ENCODE measurements around the gene PAK3. TPM values are rescaled to one million over a fixed set of nuclear protein-coding genes. Genes with fewer than 3 reads are reported as not detected.

Gene PAK3
- total and polyA plus RNA-seq, 2 of the 4 experiments (the other 2 are of a cell fraction) = 0.22 to 0.36 TPM

GRCh38 chrX:111119341-111119740, 23.4 kb downstream of the PAK3 start:
- Histone ChIP-seq H4K20me1 (ENCODE audit: insufficient read depth, low read length) (no peaks in the 10 kb centered on the region), H2BK20ac (ENCODE audit: low read depth, low read length) (no peak overlapping the region), H3K79me1 (ENCODE audit: low read depth in 1 of 2, low read length in 2 of 2) (no peaks in the 10 kb centered on the region), H3K56ac (ENCODE audit: extremely low read depth, insufficient read depth, low read length) (no peak overlapping the region), H3K9me3 (ENCODE audit: control insufficient read depth, insufficient read depth, low read length) (no peaks in the 10 kb centered on the region), H2BK5ac (ENCODE audit: low read depth, low read length, poor library complexity, severe bottlenecking) (no peak overlapping the region), H4K8ac (ENCODE audit: low read depth in 2 of 2, low read length in 2 of 2) (no peak overlapping the region), H3K4me2 (ENCODE audit: low read depth, low read length) (no peak overlapping the region), H3K18ac (ENCODE audit: low read depth, low read length) (no peak overlapping the region), H3K23ac (ENCODE audit: low read depth, low read length) (no peak overlapping the region), H3K9me1 (ENCODE audit: insufficient read depth, low read length) (no peaks in the 10 kb centered on the region), H2AFZ (replicated peaks; ENCODE audit: low read length, poor library complexity) (no peak overlapping the region), H3K14ac (replicated peaks; ENCODE audit: low read depth, low read length) (no peak overlapping the region), H3K4ac (ENCODE audit: low read depth, low read length) (no peak overlapping the region), H4K5ac (ENCODE audit: low read depth, low read length) (no peak overlapping the region), H3K4me1 (ENCODE audit: control insufficient read depth, insufficient read depth, low read length) (no peaks in the 10 kb centered on the region), H3K9ac (ENCODE audit: low read depth, low read length) (no peak overlapping the region), H3K27me3 (ENCODE audit: control insufficient read depth, insufficient read depth, low read length) (peaks cover 3% of the 10 kb centered on the region; the same call in 1 of the 2 replicates), H3K36me3 (ENCODE audit: control insufficient read depth, insufficient read depth, low read length) (no peaks in the 10 kb centered on the region), H3K4me3 (ENCODE audit: insufficient read depth, low read depth, low read length) (no peak overlapping the region), H2AK5ac (ENCODE audit: low read depth, low read length) (no peak overlapping the region), H4K91ac (ENCODE audit: insufficient read depth, low read depth, low read length) (no peak overlapping the region), H2BK120ac (ENCODE audit: low read depth, low read length) (no peak overlapping the region), H3K27ac (ENCODE audit: insufficient read depth, low read length) (no peak overlapping the region), H2AK9ac (replicated peaks; ENCODE audit: low read depth, low read length, poor library complexity) (no peak overlapping the region), H2BK15ac (ENCODE audit: low read depth, low read length) (no peak overlapping the region)
- in situ Hi-C loops (cut with MboI; ENCODE audit: low sequenced_read_pairs) = no loop called here
- no peak for TF ChIP-seq SMC3 (IDR thresholded peaks at IDR 0.05; ENCODE audit: low read depth, low read length)
- no peak for TF ChIP-seq RCOR1 (IDR thresholded peaks at IDR 0.05; ENCODE audit: insufficient replicate concordance, low read length)
- no peak for TF ChIP-seq POLR2A (IDR thresholded peaks at IDR 0.05; ENCODE audit: low read depth, low read length)
- no peak for TF ChIP-seq FOS (IDR thresholded peaks at IDR 0.05; ENCODE audit: low read depth, low read length)
- no peak for TF ChIP-seq NFE2L2 (IDR thresholded peaks at IDR 0.05; ENCODE audit: low read depth, low read length)
- TF ChIP-seq, protein P1, sequence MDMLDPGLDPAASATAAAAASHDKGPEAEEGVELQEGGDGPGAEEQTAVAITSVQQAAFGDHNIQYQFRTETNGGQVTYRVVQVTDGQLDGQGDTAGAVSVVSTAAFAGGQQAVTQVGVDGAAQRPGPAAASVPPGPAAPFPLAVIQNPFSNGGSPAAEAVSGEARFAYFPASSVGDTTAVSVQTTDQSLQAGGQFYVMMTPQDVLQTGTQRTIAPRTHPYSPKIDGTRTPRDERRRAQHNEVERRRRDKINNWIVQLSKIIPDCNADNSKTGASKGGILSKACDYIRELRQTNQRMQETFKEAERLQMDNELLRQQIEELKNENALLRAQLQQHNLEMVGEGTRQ (IDR thresholded peaks at IDR 0.05; ENCODE audit: low read depth, low read length) = no peak
- TF ChIP-seq RAD21 (IDR thresholded peaks at IDR 0.05; ENCODE audit: low read length) = no peak
- TF ChIP-seq RFX5 (IDR thresholded peaks at IDR 0.05; ENCODE audit: low read depth, low read length) = no peak
- no peak for TF ChIP-seq CHD1 (IDR thresholded peaks at IDR 0.05; ENCODE audit: low read depth, low read length)
- no peak for TF ChIP-seq MAFK (IDR thresholded peaks at IDR 0.05; ENCODE audit: low read depth, low read length)
- no peak for TF ChIP-seq BHLHE40 (IDR thresholded peaks at IDR 0.05; ENCODE audit: low read depth, low read length)
- TF ChIP-seq, protein P2, sequence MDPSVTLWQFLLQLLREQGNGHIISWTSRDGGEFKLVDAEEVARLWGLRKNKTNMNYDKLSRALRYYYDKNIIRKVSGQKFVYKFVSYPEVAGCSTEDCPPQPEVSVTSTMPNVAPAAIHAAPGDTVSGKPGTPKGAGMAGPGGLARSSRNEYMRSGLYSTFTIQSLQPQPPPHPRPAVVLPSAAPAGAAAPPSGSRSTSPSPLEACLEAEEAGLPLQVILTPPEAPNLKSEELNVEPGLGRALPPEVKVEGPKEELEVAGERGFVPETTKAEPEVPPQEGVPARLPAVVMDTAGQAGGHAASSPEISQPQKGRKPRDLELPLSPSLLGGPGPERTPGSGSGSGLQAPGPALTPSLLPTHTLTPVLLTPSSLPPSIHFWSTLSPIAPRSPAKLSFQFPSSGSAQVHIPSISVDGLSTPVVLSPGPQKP (IDR thresholded peaks at IDR 0.05; ENCODE audit: borderline replicate concordance, low read depth, low read length) = no peak
- TF ChIP-seq MXI1 (IDR thresholded peaks at IDR 0.05; ENCODE audit: borderline replicate concordance, low read depth, low read length) = no peak
- TF ChIP-seq CTCF (conservative IDR thresholded peaks at IDR 0.05; ENCODE audit: low read depth, low read length) = no peak
- no peak for TF ChIP-seq CEBPB (IDR thresholded peaks at IDR 0.05; ENCODE audit: low read depth, low read length)
- no peak for TF ChIP-seq MAZ (IDR thresholded peaks at IDR 0.05; ENCODE audit: borderline replicate concordance, low read depth, low read length)
- CTCF ChIA-PET = no interaction called here
- POLR2A ChIA-PET (ENCODE audit: unreplicated experiment) = no interaction called here
- dilution Hi-C loops (cut with HindIII; ENCODE audit: low sequenced_read_pairs, unreplicated experiment) = no loop called here
- no TSS peak for BruUV-seq (replicated peaks)
- ATAC-seq (ENCODE audit: low read depth) = no peak
- intact Hi-C loops (cut with micrococcal nuclease) = no loop called here
- no CpG with 5 or more reads among the region's 2 CpGs for WGBS, 2 experiments (ENCODE audit: extremely low coverage in 2 of 2, insufficient read length in 1 of 2)
- no peak for DNase-seq
